H9 (cell line): ENCODE results near the gene AKAP1. TPM values are rescaled to one million over a fixed set of nuclear protein-coding genes. Genes with fewer than 3 reads are reported as not detected.

Experiments used
- DNase-seq: peaks from one replicate; pipeline ENCODE4 v3.0.0-alpha.2; 2017
- H2AFZ ChIP-seq: one replicate; pipeline ENCODE4 v1.6.1; 2013; ENCODE audit warnings: mild to moderate bottlenecking, low read length, control low read depth, moderate library complexity
- H2AK5ac ChIP-seq: 2 replicates; pipeline ENCODE4 v1.6.1; 2013; ENCODE audit warnings: low read length, control low read depth, mixed read lengths; ENCODE audit not compliant: insufficient read length
- H2BK120ac ChIP-seq: one replicate; pipeline ENCODE4 v1.6.1; 2013; ENCODE audit warnings: low read depth, mild to moderate bottlenecking, low read length, control low read depth, inconsistent platforms; ENCODE audit not compliant: poor library complexity, severe bottlenecking
- H2BK12ac ChIP-seq: 2 replicates; pipeline ENCODE4 v1.6.1; 2013; ENCODE audit warnings: low read length, control low read depth, mixed read lengths, low read depth; ENCODE audit not compliant: insufficient read length
- H2BK15ac ChIP-seq: 2 replicates; pipeline ENCODE4 v1.6.1; 2013; ENCODE audit warnings: low read depth, low read length, control low read depth
- H2BK20ac ChIP-seq: one replicate; pipeline ENCODE4 v1.6.1; 2013; ENCODE audit warnings: low read depth, mild to moderate bottlenecking, low read length, control low read depth, inconsistent platforms; ENCODE audit not compliant: poor library complexity, severe bottlenecking
- H2BK5ac ChIP-seq: 2 replicates; pipeline ENCODE4 v1.6.1; 2013; ENCODE audit warnings: low read length, control low read depth, mixed read lengths; ENCODE audit not compliant: insufficient read length
- H3K14ac ChIP-seq: 2 replicates; pipeline ENCODE4 v1.6.1; 2013; ENCODE audit warnings: low read length, control low read depth; ENCODE audit not compliant: insufficient read depth
- H3K18ac ChIP-seq: 2 replicates; pipeline ENCODE4 v1.6.1; 2013; ENCODE audit warnings: low read depth, mild to moderate bottlenecking, mixed read lengths, low read length, control low read depth; ENCODE audit not compliant: insufficient read length
- H3K23ac ChIP-seq: 2 replicates; pipeline ENCODE4 v1.6.1; 2013; ENCODE audit warnings: low read length, control low read depth, mixed read lengths, low read depth; ENCODE audit not compliant: insufficient read length
- H3K23me2 ChIP-seq: 2 replicates; pipeline ENCODE4 v1.6.1; 2013; ENCODE audit warnings: low read depth, mild to moderate bottlenecking, mixed read lengths, low read length, control low read depth; ENCODE audit not compliant: insufficient read length, poor library complexity, severe bottlenecking
- H3K27ac ChIP-seq: 2 replicates; pipeline ENCODE4 v1.5.1; 2013; ENCODE audit warnings: low read length, control low read depth, mixed read lengths, low read depth; ENCODE audit not compliant: insufficient read length
- H3K27me3 ChIP-seq: 2 replicates; pipeline ENCODE4 v1.6.1; 2013; ENCODE audit warnings: low read length, control low read depth, inconsistent platforms; ENCODE audit not compliant: insufficient read depth
- H3K4ac ChIP-seq: 2 replicates; pipeline ENCODE4 v1.6.1; 2013; ENCODE audit warnings: low read depth, mild to moderate bottlenecking, control low read depth, inconsistent platforms, low read length, moderate library complexity
- H3K4me1 ChIP-seq: 2 replicates; pipeline ENCODE4 v1.6.1; 2013; ENCODE audit warnings: low read length, control low read depth, inconsistent platforms; ENCODE audit not compliant: insufficient read depth
- H3K4me2 ChIP-seq: 2 replicates; pipeline ENCODE4 v1.6.1; 2013; ENCODE audit warnings: low read length, control low read depth, mixed read lengths; ENCODE audit not compliant: insufficient read length, insufficient read depth
- H3K56ac ChIP-seq: 2 replicates; pipeline ENCODE4 v1.6.1; 2013; ENCODE audit warnings: low read depth, mild to moderate bottlenecking, mixed read lengths, low read length, control low read depth; ENCODE audit not compliant: insufficient read length
- H3K79me1 ChIP-seq: 2 replicates; pipeline ENCODE4 v1.6.1; 2013; ENCODE audit warnings: low read depth, mild to moderate bottlenecking, moderate library complexity, low read length, control low read depth, inconsistent platforms; ENCODE audit not compliant: insufficient read depth, poor library complexity, severe bottlenecking
- H3K79me2 ChIP-seq: 2 replicates; pipeline ENCODE4 v1.6.1; 2013; ENCODE audit warnings: low read length, control low read depth, inconsistent platforms; ENCODE audit not compliant: insufficient read depth
- H3K9ac ChIP-seq: 2 replicates; pipeline ENCODE4 v1.6.1; 2013; ENCODE audit warnings: low read length, control low read depth, mixed read lengths; ENCODE audit not compliant: insufficient read length; ENCODE audit errors: extremely low read depth
- H3K9me3 ChIP-seq: one replicate; pipeline ENCODE4 v1.6.1; 2013; ENCODE audit warnings: low read depth, low read length, inconsistent platforms; ENCODE audit not compliant: control insufficient read depth
- H3T11ph ChIP-seq: one replicate; pipeline ENCODE4 v1.6.1; 2013; ENCODE audit warnings: mild to moderate bottlenecking, low read length, control low read depth, inconsistent platforms
- H4K20me1 ChIP-seq: one replicate; pipeline ENCODE4 v1.6.1; 2013; ENCODE audit not compliant: control insufficient read depth, insufficient read length, insufficient read depth
- H4K5ac ChIP-seq: 2 replicates; pipeline ENCODE4 v1.6.1; 2013; ENCODE audit warnings: low read depth, mild to moderate bottlenecking, mixed read lengths, low read length, control low read depth; ENCODE audit not compliant: insufficient read length
- H4K8ac ChIP-seq: replicated peaks from 2 replicates; pipeline ENCODE4 v1.6.1; 2013; ENCODE audit warnings: low read length, control low read depth, mixed read lengths, low read depth; ENCODE audit not compliant: insufficient read length
- H4K91ac ChIP-seq: 2 replicates; pipeline ENCODE4 v1.6.1; 2013; ENCODE audit warnings: low read depth, mild to moderate bottlenecking, moderate library complexity, mixed read lengths, low read length, control low read depth; ENCODE audit not compliant: insufficient read length
- H3K27ac Mint-ChIP-seq, 3 experiments: 2 replicates in 2 of 3; 3 replicates in 1 of 3; pipeline ENCODE4 v1.8.0; 2020 to 2021; ENCODE audit warnings: mixed read lengths in 3 of 3, mild to moderate bottlenecking in 1 of 3, moderate library complexity in 1 of 3
- H3K27me3 Mint-ChIP-seq: 2 replicates; pipeline ENCODE4 v1.8.0; 2021; ENCODE audit warnings: low read depth, mild to moderate bottlenecking, moderate library complexity, mixed read lengths
- H3K36me3 Mint-ChIP-seq, 3 experiments: 2 replicates in 2 of 3; 3 replicates in 1 of 3; pipeline ENCODE4 v1.8.0; 2020 to 2021; ENCODE audit warnings: low read depth in 3 of 3, mixed read lengths in 3 of 3; ENCODE audit not compliant: insufficient read depth in 1 of 3
- H3K4me1 Mint-ChIP-seq, 2 experiments: 2 replicates each; pipeline ENCODE4 v1.8.0; 2020; ENCODE audit warnings: mixed read lengths in 2 of 2
- H3K4me3 Mint-ChIP-seq, 2 experiments: 2 replicates in 1 of 2; 3 replicates in 1 of 2; pipeline ENCODE4 v1.8.0; 2020 to 2021; ENCODE audit warnings: mild to moderate bottlenecking in 2 of 2, mixed read lengths in 2 of 2, moderate library complexity in 1 of 2
- H3K9me3 Mint-ChIP-seq, 2 experiments: 2 replicates in 1 of 2; 3 replicates in 1 of 2; pipeline ENCODE4 v1.8.0; 2020; ENCODE audit warnings: mild to moderate bottlenecking in 2 of 2, mixed read lengths in 2 of 2, moderate library complexity in 1 of 2
- WGBS: extraction: QIAGEN DNeasy Blood & Tissue Kit; methylation state at CpG from one replicate; pipeline ENCODE4 v1.1.7; 2013; ENCODE audit warnings: missing lambda C conversion rate, low lambda C conversion rate, mixed read lengths; ENCODE audit not compliant: insufficient read length; ENCODE audit errors: extremely low coverage; 5-methylcytosine and 5-hydroxymethylcytosine counted together
- total RNA-seq: library from RNA; stranded (reverse); gene quantifications from 2 replicates; pipeline ENCODE4 v1.2.1, GENCODE V29; 2021
- TF ChIP-seq, protein P1 (sequence below): fragments of 200-600 bp; sonication (generic); conservative IDR thresholded peaks from 3 replicates; pipeline ENCODE4 v1.8.0; 2021; ENCODE audit warnings: antibody characterized with exemption, mild to moderate bottlenecking

Gene AKAP1
- total RNA-seq, 1 experiment from 2014 or later = 61.2 TPM

DNA sequence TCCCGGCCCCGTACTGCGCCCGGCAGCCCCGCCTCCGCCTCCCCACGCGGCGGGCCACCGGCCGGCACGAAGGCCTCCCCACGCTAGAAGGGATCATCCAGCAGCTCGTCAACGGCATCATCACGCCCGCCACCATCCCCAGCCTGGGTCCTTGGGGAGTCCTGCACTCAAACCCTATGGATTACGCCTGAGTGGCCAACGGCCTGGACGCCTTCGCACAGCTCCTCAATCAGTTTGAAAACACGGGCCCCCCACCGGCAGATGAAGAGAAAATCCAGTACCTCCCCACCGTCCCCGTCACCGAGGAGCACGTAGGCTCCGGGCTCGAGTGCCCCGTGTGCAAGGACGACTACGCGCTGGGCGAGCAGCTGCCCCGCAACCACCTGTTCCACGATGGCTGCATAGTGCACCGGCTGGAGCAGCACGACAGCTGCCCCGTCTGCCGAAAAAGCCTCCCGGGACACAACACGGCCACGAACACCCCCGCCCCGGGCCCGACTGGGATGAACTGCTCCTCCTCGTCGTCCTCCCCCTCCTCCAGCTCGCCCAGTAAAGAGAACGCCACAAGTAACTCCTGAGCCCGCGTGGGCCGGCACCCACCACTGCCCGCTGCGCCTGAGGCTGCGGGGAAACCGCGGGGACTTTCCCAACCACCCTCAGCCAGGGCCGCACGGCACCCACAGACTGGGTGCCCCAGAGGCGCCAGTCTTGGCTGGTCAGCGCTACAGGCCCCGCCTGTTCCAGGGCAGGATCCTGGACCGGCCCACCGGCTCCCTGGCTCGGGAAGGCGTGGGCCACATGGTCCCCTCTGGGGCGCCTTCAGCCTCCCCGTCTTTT lies 39.0 kb upstream of the AKAP1 start:
- Mint-ChIP-seq H3K4me1 (peaks cover 18 to 19% of the 10 kb centered on the region in 2 experiments), H3K27me3 (no peaks in the 10 kb centered on the region), H3K4me3 (no peak overlapping the region), H3K9me3 (peaks cover 2 to 3% of the 10 kb centered on the region in 2 experiments; a peak in 2 of 5 replicates), H3K36me3 (no peaks in the 10 kb centered on the region), H3K27ac (no peak overlapping the region)
- Histone ChIP-seq H2BK120ac (no peak overlapping the region), H4K91ac (no peak overlapping the region), H4K20me1 (no peaks in the 10 kb centered on the region), H3K4ac (no peak overlapping the region), H3K9me3 (no peaks in the 10 kb centered on the region), H3K23ac (no peak overlapping the region), H3K18ac (no peak overlapping the region), H3T11ph (no peak overlapping the region), H2BK15ac (no peak overlapping the region; the same call in 1 of the 2 replicates), H3K14ac (no peak overlapping the region; the same call in 1 of the 2 replicates), H2BK5ac (no peak overlapping the region), H3K79me1 (no peaks in the 10 kb centered on the region), H2AFZ (no peak overlapping the region), H3K9ac (no peak overlapping the region), H2AK5ac (no peak overlapping the region), H3K27ac (no peak overlapping the region), H3K27me3 (no peaks in the 10 kb centered on the region), H3K79me2 (no peaks in the 10 kb centered on the region), H3K4me2 (no peak overlapping the region), H4K8ac (no peak overlapping the region), H4K5ac (no peak overlapping the region), H2BK12ac (no peak overlapping the region), H3K56ac (no peak overlapping the region), H3K4me1 (peaks cover 3% of the 10 kb centered on the region; the same call in 1 of the 2 replicates), H3K23me2 (no peaks in the 10 kb centered on the region), H2BK20ac (no peak overlapping the region)
- TF ChIP-seq, protein P1, sequence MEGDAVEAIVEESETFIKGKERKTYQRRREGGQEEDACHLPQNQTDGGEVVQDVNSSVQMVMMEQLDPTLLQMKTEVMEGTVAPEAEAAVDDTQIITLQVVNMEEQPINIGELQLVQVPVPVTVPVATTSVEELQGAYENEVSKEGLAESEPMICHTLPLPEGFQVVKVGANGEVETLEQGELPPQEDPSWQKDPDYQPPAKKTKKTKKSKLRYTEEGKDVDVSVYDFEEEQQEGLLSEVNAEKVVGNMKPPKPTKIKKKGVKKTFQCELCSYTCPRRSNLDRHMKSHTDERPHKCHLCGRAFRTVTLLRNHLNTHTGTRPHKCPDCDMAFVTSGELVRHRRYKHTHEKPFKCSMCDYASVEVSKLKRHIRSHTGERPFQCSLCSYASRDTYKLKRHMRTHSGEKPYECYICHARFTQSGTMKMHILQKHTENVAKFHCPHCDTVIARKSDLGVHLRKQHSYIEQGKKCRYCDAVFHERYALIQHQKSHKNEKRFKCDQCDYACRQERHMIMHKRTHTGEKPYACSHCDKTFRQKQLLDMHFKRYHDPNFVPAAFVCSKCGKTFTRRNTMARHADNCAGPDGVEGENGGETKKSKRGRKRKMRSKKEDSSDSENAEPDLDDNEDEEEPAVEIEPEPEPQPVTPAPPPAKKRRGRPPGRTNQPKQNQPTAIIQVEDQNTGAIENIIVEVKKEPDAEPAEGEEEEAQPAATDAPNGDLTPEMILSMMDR = no peak
- WGBS = no CpG with 5 or more reads among the region's 69 CpGs
- peak; percentile 68 for DNase-seq
